Kidney (tissue), 14 donors: ENCODE measurements around the gene MDGA2. TPM values are rescaled to one million over a fixed set of nuclear protein-coding genes. Genes with fewer than 3 reads are reported as not detected.
"Not testable (repeated sequence)": the region's sequence is repeated elsewhere in the genome, so short reads cannot be mapped to it uniquely, and the experiment has no call there.

ENCODE experiments used
- DNase-seq, 5 donors: peaks; one replicate each; pipeline ENCODE4 v3.0.0-alpha.2; 2013 to 2020
- FAIRE-seq: peaks from 2 replicates; lab custom pipeline; 2012; peaks lifted over from hg19 to GRCh38; lab: Jason Lieb, UNC
- H3K27ac ChIP-seq, 2 donors: one replicate each; pipeline ENCODE4 v1.7.0; 2013; ENCODE audit warnings: low read depth in 2 of 2, low read length in 2 of 2, inconsistent platforms in 1 of 2
- H3K27me3 ChIP-seq: one replicate; pipeline ENCODE4 v1.7.1; 2013; ENCODE audit warnings: low read length, inconsistent platforms; ENCODE audit not compliant: control insufficient read depth, insufficient read depth
- H3K36me3 ChIP-seq, 3 donors: one replicate each; pipeline versions ENCODE4 v1.7.0 to v1.7.1; 2013; ENCODE audit warnings: low read length in 3 of 3, control low read depth in 1 of 3, inconsistent platforms in 1 of 3; ENCODE audit not compliant: insufficient read depth in 3 of 3, control insufficient read depth in 2 of 3
- H3K4me1 ChIP-seq, 3 donors: one replicate each; pipeline versions ENCODE4 v1.7.0 to v1.7.1; 2013; ENCODE audit warnings: low read length in 3 of 3, inconsistent platforms in 1 of 3, low read depth in 1 of 3; ENCODE audit not compliant: control insufficient read depth in 2 of 3, insufficient read depth in 2 of 3
- H3K4me3 ChIP-seq, 3 donors: one replicate each; pipeline versions ENCODE4 v1.7.0 to v1.8.1; 2013; ENCODE audit warnings: low read length in 3 of 3, control low read depth in 1 of 3, inconsistent platforms in 1 of 3
- H3K9ac ChIP-seq, 3 donors: one replicate each; pipeline versions ENCODE4 v1.7.0 to v1.7.1; 2013; ENCODE audit warnings: low read length in 3 of 3, control low read depth in 1 of 3, inconsistent platforms in 1 of 3
- H3K9me3 ChIP-seq, 3 donors: one replicate each; pipeline versions ENCODE4 v1.7.0 to v1.7.1; 2013; ENCODE audit warnings: low read length in 3 of 3, control low read depth in 1 of 3, inconsistent platforms in 1 of 3; ENCODE audit not compliant: control insufficient read depth in 2 of 3, insufficient read depth in 1 of 3
- intact Hi-C: fragments of 100-400 bp; cut with DNase I; formaldehyde crosslinking; loops from one replicate; pipeline ENCODE4 v1.11.1; 2022
- polyA plus RNA-seq: library from polyadenylated mRNA; stranded (reverse); fragments of 350-450 nt; fragmentation: Illumina TruSeq; extraction: RNeasy Lipid Tissue Mini Kit (QIAGEN cat#74804); gene quantifications from one replicate; pipeline ENCODE4 v1.2.3, GENCODE V29; 2014; ENCODE audit warnings: low read depth, low replicate concordance; ENCODE audit not compliant: insufficient read depth
- total RNA-seq: library from RNA; stranded (reverse); fragmentation: NEBNext Ultra II Directional; extraction: Animal tissue kit (Norgen Biotek cat#: 25700); gene quantifications from one replicate; pipeline ENCODE4 v1.2.1, GENCODE V29; 2021
- TF ChIP-seq, protein P1 (sequence below): IDR thresholded peaks from 3 replicates; pipeline ENCODE4 v1.5.1; 2012; ENCODE audit warnings: mild to moderate bottlenecking, moderate library complexity, borderline replicate concordance; ENCODE audit not compliant: insufficient read depth; ENCODE audit errors: extremely low read depth
- donor health status: control.
- donor health status: control.
- donor health status: control.
- donor health status: control.
- donor health status: control.
- donor health status: DM: yes; HTN: yes; CAD: no.
- donor health status: Normal renal cell carcinoma (clear cell type).

The MDGA2 gene
- total and polyA plus RNA-seq, 2 donors from 2014 or later, result 0.41 TPM; not detected in 1

DNA sequence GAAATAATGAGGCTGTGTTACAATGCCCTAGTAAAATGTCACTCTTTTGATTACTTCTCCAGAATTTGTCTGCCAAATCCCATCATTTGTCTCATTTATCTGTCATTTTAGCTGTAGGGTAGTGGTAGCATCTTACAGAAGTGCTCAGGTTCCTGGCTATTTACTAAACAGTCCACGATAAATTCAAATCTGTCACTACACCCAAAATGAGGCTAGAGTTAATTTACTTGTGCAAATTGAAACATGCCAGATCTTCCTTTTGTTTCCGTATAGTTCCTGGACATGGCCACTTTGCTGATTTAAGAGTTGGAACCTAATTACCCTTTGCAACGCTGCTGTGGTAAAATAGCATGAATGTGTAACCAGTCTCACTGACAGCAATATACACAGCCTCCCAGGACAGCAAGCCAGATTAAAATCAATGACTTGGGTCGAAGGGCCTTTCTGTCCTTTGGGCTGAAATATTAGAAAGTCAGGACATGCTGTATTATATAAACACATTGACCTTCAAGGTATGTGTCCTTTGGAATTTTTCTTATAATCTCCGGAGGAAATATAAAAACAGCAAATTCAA lies 485.4 kb downstream of the MDGA2 start:
- DNase-seq (peak in 1 of 5 donors; percentile 10), FAIRE-seq (no peak)
- intact Hi-C loops, result no loop called here
- TF ChIP-seq, protein P1, sequence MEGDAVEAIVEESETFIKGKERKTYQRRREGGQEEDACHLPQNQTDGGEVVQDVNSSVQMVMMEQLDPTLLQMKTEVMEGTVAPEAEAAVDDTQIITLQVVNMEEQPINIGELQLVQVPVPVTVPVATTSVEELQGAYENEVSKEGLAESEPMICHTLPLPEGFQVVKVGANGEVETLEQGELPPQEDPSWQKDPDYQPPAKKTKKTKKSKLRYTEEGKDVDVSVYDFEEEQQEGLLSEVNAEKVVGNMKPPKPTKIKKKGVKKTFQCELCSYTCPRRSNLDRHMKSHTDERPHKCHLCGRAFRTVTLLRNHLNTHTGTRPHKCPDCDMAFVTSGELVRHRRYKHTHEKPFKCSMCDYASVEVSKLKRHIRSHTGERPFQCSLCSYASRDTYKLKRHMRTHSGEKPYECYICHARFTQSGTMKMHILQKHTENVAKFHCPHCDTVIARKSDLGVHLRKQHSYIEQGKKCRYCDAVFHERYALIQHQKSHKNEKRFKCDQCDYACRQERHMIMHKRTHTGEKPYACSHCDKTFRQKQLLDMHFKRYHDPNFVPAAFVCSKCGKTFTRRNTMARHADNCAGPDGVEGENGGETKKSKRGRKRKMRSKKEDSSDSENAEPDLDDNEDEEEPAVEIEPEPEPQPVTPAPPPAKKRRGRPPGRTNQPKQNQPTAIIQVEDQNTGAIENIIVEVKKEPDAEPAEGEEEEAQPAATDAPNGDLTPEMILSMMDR, result no peak
- Histone ChIP-seq H3K9me3 (no peaks in the 10 kb centered on the region), H3K9ac (no peak overlapping the region), H3K36me3 (no peaks in the 10 kb centered on the region), H3K27me3 (no peaks in the 10 kb centered on the region), H3K27ac (no peak overlapping the region), H3K4me1 (no peaks in the 10 kb centered on the region), H3K4me3 (peak overlapping the region in 1 of 3 donors; percentile 12)

DNA sequence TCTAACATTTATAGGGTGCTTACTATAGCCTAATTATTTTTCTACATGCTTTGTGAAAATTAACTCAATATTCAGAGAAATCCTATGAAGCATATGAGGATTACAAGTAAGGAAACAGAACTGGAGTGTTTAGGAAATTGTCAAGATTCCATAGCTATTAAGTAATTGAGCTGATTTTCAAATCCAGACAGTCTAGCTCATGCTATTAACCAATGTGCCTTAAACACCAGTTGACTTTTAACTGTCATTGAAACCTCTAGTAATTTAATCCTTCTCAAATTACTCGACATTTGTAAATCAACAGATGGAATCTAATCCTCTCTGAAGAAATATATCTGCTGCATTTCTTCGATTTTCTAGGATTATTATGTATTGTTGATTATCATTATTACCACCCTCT lies 488.9 kb downstream of the MDGA2 start:
- TF ChIP-seq, protein P1, result no peak
- peak in 2 of 5 donors; percentile 31 to 43 for DNase-seq
- no peak for FAIRE-seq
- Histone ChIP-seq H3K36me3 (no peaks in the 10 kb centered on the region), H3K4me1 (no peaks in the 10 kb centered on the region), H3K4me3 (no peak overlapping the region), H3K9ac (no peak overlapping the region), H3K27me3 (no peaks in the 10 kb centered on the region), H3K27ac (no peak overlapping the region), H3K9me3 (no peaks in the 10 kb centered on the region)
- intact Hi-C loops, result no loop called here

DNA sequence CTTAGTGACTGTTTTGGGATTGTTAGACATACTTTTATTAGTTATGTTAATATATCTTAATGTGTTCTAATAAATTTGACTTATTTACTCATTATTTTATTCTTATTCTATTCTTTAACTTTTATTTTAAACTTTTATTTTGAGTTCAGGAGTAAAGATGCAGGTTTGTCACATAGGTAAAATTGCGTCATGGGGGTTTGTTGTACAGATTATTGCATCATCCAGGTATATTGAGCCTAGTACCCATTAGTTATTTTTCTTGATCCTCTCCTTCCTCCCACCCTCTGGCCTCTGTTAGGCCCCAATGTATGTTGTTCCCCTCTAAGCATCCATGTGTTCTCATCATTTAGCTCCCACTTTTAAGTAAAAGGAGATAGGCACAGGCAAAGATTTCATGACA lies 495.5 kb downstream of the MDGA2 start:
- Histone ChIP-seq H3K4me3 (no peak overlapping the region), H3K9ac (no peak overlapping the region), H3K36me3 (no peaks in the 10 kb centered on the region), H3K27me3 (no peaks in the 10 kb centered on the region), H3K4me1 (no peaks in the 10 kb centered on the region), H3K9me3 (no peaks in the 10 kb centered on the region), H3K27ac (no peak overlapping the region)
- no peak for FAIRE-seq
- TF ChIP-seq, protein P1, result no peak
- DNase-seq, result no peak
- intact Hi-C loops, result no loop called here

DNA sequence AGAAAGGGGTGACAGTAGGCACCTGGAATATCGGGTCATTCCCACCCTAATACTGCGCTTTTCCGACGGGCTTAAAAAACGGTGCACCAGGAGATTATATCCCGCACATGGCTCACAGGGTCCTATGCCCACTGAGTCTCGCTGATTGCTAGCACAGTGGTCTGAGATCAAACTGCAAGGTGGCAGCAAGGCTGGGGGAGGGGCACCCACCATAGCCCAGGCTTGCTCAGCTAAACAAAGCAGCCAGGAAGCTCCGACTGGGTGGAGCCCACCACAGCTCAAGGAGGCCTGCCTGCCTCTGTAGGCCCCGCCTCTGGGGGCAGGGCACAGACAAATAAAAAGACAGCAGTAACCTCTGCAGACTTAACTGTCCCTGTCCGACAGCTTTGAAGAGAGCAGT lies 503.5 kb downstream of the MDGA2 start:
- FAIRE-seq, H3K4me1 ChIP-seq, H3K27ac ChIP-seq, DNase-seq, H3K9ac ChIP-seq, H3K36me3 ChIP-seq, intact Hi-C loops, H3K9me3 ChIP-seq, H3K27me3 ChIP-seq, H3K4me3 ChIP-seq: not testable (repeated sequence)
